K562 (cell line): ENCODE results near the gene ATP5F1A. TPM values are rescaled to one million over a fixed set of nuclear protein-coding genes. Genes with fewer than 3 reads are reported as not detected.

Experiments used
- ATAC-seq: fragments of 200-7000 bp; cut with Tn5 transposase; 3 replicates; pipeline ENCODE4 v1.9.1; 2020; ENCODE audit warnings: moderate library complexity
- BruUV-seq: library from RNA; stranded (reverse); fragments of 400-500 nt; replicated peaks from 2 replicates; lab custom pipeline; 2021; lab: Mats Ljungman, UMichigan
- CTCF ChIA-PET: fragments of 300-600 bp; formaldehyde crosslinking; extraction: SDS; loops from one replicate; lab custom pipeline; 2021; ENCODE audit warnings: low intra/inter-chr PET ratio; lab: Yijun Ruan, JAX
- POLR2A ChIA-PET: fragments of 300-600, 350-650 bp; sonication (Branson Sonifier 250); formaldehyde crosslinking; extraction: SDS; loops from one replicate; lab custom pipeline; 2021; ENCODE audit warnings: antibody characterized with exemption, inconsistent platforms; lab: Yijun Ruan, JAX
- DNase-seq, 4 experiments: peaks; one replicate each; pipeline versions ENCODE4 v3.0.0 to v3.0.0-alpha.2; 2011 to 2018; ENCODE audit warnings: low spot score in 3 of 4, mixed read lengths in 3 of 4; ENCODE audit errors: extremely low read depth in 1 of 4
- FAIRE-seq: peaks from 2 replicates; lab custom pipeline; 2011; peaks lifted over from hg19 to GRCh38; lab: Jason Lieb, UNC
- H2AFZ ChIP-seq: 2 replicates; pipeline ENCODE4 v1.6.0; 2011; ENCODE audit warnings: low read depth, low read length, control low read depth, inconsistent platforms
- H3K27ac ChIP-seq: fragments of 200-600 bp; 3 replicates; pipeline ENCODE4 v1.8.0; 2011; ENCODE audit warnings: low read depth, mild to moderate bottlenecking, control low read depth, inconsistent platforms, low read length, moderate library complexity, mixed read lengths; ENCODE audit errors: extremely low read depth
- H3K27me3 ChIP-seq, 2 experiments: fragments of 300-600 bp in 1 of 2; 2 replicates in 1 of 2; 3 replicates in 1 of 2; pipeline versions ENCODE4 v1.6.0 to v1.8.0; 2011; ENCODE audit warnings: inconsistent platforms in 2 of 2, low read length in 2 of 2, mild to moderate bottlenecking in 1 of 2, mixed read lengths in 1 of 2, moderate library complexity in 1 of 2; ENCODE audit not compliant: control insufficient read depth in 2 of 2, insufficient read depth in 2 of 2
- H3K36me3 ChIP-seq: fragments of 300-600 bp; 3 replicates; pipeline ENCODE4 v1.8.0; 2011; ENCODE audit warnings: mild to moderate bottlenecking, low read length, inconsistent platforms; ENCODE audit not compliant: control insufficient read depth, insufficient read depth
- H3K4me1 ChIP-seq, 2 experiments: fragments of 200-600 bp in 1 of 2; replicated peaks in 1 of 2; 2 replicates in 1 of 2; 3 replicates in 1 of 2; pipeline versions ENCODE4 v1.5.1 to v1.8.0; 2011; ENCODE audit warnings: inconsistent platforms in 2 of 2, low read length in 2 of 2, mild to moderate bottlenecking in 1 of 2, mixed read lengths in 1 of 2, moderate library complexity in 1 of 2; ENCODE audit not compliant: control insufficient read depth in 2 of 2, insufficient read depth in 2 of 2
- H3K4me2 ChIP-seq: 2 replicates; pipeline ENCODE4 v1.6.1; 2011; ENCODE audit warnings: low read length, control low read depth, inconsistent platforms, mixed read lengths; ENCODE audit not compliant: insufficient read depth
- H3K4me3 ChIP-seq: fragments of 200-600 bp; sonication (generic), shearing (Covaris generic); 2 replicates; pipeline ENCODE4 v1.5.1; 2016; ENCODE audit warnings: control low read depth, inconsistent platforms
- H3K79me2 ChIP-seq: fragments of 200-600 bp; 3 replicates; pipeline ENCODE4 v1.8.0; 2011; ENCODE audit warnings: low read length, inconsistent platforms; ENCODE audit not compliant: control insufficient read depth, insufficient read depth
- H3K9ac ChIP-seq, 2 experiments: 2 replicates each; pipeline versions ENCODE4 v1.6.0 to v1.6.1; 2011; ENCODE audit warnings: low read depth in 2 of 2, low read length in 2 of 2, control low read depth in 1 of 2, inconsistent platforms in 1 of 2, mild to moderate bottlenecking in 1 of 2, mixed read lengths in 1 of 2; ENCODE audit not compliant: insufficient read depth in 1 of 2
- H3K9me1 ChIP-seq: one replicate; pipeline ENCODE4 v1.6.0; 2011; ENCODE audit warnings: inconsistent platforms, mild to moderate bottlenecking, low read length, moderate library complexity; ENCODE audit not compliant: control insufficient read depth, insufficient read depth
- H3K9me3 ChIP-seq: replicated peaks from 2 replicates; pipeline ENCODE4 v1.5.1; 2011; ENCODE audit warnings: low read depth, low read length, inconsistent platforms; ENCODE audit not compliant: control insufficient read depth, insufficient read depth
- H4K20me1 ChIP-seq: replicated peaks from 2 replicates; pipeline ENCODE4 v1.6.1; 2011; ENCODE audit warnings: low read length, inconsistent platforms, mixed read lengths; ENCODE audit not compliant: control insufficient read depth, insufficient read depth
- USF1 ChIP-seq: sonication (generic); formaldehyde crosslinking; IDR thresholded peaks from 2 replicates; pipeline ENCODE4 v1.9.0; 2022; ENCODE audit warnings: mild to moderate bottlenecking, missing genetic modification reagents
- USF2 ChIP-seq: sonication (generic); formaldehyde crosslinking; IDR thresholded peaks from 2 replicates; pipeline ENCODE4 v1.5.0; 2020; ENCODE audit warnings: missing genetic modification reagents
- ZC3H8 ChIP-seq: fragments of 450-650 bp; IDR thresholded peaks from 2 replicates; pipeline ENCODE4 v1.6.1; 2017
- WGBS: fragments of 100-300 bp; shearing (Covaris generic); methylation state at CpG from one replicate; pipeline ENCODE4 v1.1.6; 2016; ENCODE audit warnings: low coverage, mixed read lengths; ENCODE audit not compliant: insufficient coverage; ENCODE audit errors: missing lambda C conversion rate; 5-methylcytosine and 5-hydroxymethylcytosine counted together
- in situ Hi-C: fragments of 300-500 bp; cut with MboI; formaldehyde crosslinking; loops from 4 replicates; pipeline ENCODE4 v1.15.0; 2018; ENCODE audit warnings: inconsistent platforms, mixed read lengths
- intact Hi-C: fragments of 100-400 bp; cut with micrococcal nuclease; formaldehyde crosslinking; loops from 2 replicates; pipeline ENCODE4 v1.14.2; 2022
- polyA plus RNA-seq, 8 experiments: library from polyadenylated mRNA; depleted of rRNA in 4 of 8; stranded (reverse) in 5 of 8; unstranded in 3 of 8; fragments of >200 nt; fragmentation: Nextera tagmentation in 2 of 8; fragmentation: Illumina TruSeq in 1 of 8; extraction: Ambion mirVana in 2 of 8; extraction: Trizol in 1 of 8; gene quantifications; 2 replicates each; pipeline versions ENCODE4 v1.2.1 to v1.2.3, GENCODE V29; 2011 to 2014; ENCODE audit warnings: inconsistent platforms in 1 of 8, missing spikeins in 1 of 8
- total RNA-seq, 7 experiments: library from RNA; depleted of rRNA in 6 of 7; stranded (reverse); fragments of >200 nt in 6 of 7; fragmentation: Illumina TruSeq in 2 of 7; extraction: Trizol in 2 of 7; gene quantifications; 2 replicates each; pipeline versions ENCODE4 v1.2.1 to v1.2.3, GENCODE V29; 2011 to 2021; ENCODE audit warnings: low replicate concordance in 1 of 7

Gene ATP5F1A
- total and polyA plus RNA-seq, 9 of the 15 experiments (the other 6 are each of a cell fraction or from before 2014, with no cell fraction given) = 377 to 762 (median 490) TPM

GRCh38 chr18:46134920-46135675 lies 37.0 kb upstream of the ATP5F1A start:
- H2AFZ ChIP-seq = no peak overlapping the region
- no peaks in the 10 kb centered on the region; a peak in 1 of 5 replicates for H3K4me1 ChIP-seq
- H3K27me3 ChIP-seq = no peaks in the 10 kb centered on the region
- H3K9me1 ChIP-seq = no peaks in the 10 kb centered on the region
- no peaks in the 10 kb centered on the region for H3K79me2 ChIP-seq
- H3K4me2 ChIP-seq = no peak overlapping the region
- no peaks in the 10 kb centered on the region for H3K9me3 ChIP-seq
- H3K9ac ChIP-seq = no peak overlapping the region
- TF ChIP-seq ZC3H8 (no peak), USF1 (CRISPR knock-in tag) (peak; percentile 51), USF2 (CRISPR knock-in tag) (0 out of 2 replicates have a peak, but pooled peaks have one; percentile 22)
- no peak overlapping the region for H3K27ac ChIP-seq
- intact Hi-C loops = no loop called here
- FAIRE-seq (no peak), DNase-seq (no peak), ATAC-seq (no peak; the same call in 2 of the 3 replicates)
- H3K36me3 ChIP-seq = peaks cover under 1% of the 10 kb centered on the region; the same call in 1 of the 3 replicates
- no peaks in the 10 kb centered on the region for H4K20me1 ChIP-seq
- CTCF ChIA-PET = no interaction called here
- POLR2A ChIA-PET = interaction anchor here (0.7 kb wide), 1 partner anchor 23 kb away, joined by 3 read pairs; no protein-coding TSS in a partner anchor
- H3K4me3 ChIP-seq = no peak overlapping the region
- in situ Hi-C loops = no loop called here
- BruUV-seq = no TSS peak
- WGBS = 26% methylated on average over 9 of the region's 9 CpGs
